Measurements from ENCODE around the gene SPOP. TPM values are rescaled to one million over a fixed set of nuclear protein-coding genes. Genes with fewer than 3 reads are reported as not detected.
"Not testable (repeated sequence)": the region's sequence is repeated elsewhere in the genome, so short reads cannot be mapped to it uniquely, and the experiment has no call there.

The SPOP gene
- total RNA-seq, 1 donor from 2014 or later = 77.8 TPM

DNA sequence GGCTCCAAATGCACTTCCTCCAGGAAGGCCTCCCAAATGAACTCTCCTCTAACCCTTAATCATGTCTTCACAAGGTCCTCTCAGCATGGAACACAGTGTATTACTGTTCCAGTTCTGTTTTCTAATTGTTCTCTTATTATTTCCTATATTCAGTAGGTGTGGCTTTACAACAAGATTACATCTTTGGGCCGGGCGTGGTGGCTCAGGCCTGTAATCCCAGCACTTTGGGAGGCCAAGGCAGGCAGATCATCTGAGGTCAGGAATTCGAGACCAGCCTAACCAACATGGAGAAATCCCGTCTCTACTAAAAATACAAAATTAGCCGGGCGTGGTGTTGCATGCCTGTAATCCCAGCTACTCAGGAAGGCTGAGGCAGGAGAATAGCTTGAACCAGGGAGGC, 4.2 kb downstream of the SPOP start:
- intact Hi-C loops (cut with micrococcal nuclease) = loop anchor here (5.0 kb wide), 1 partner anchor 46 kb away; no protein-coding TSS in a partner anchor
- DNase-seq, ATAC-seq: not testable (repeated sequence)

DNA sequence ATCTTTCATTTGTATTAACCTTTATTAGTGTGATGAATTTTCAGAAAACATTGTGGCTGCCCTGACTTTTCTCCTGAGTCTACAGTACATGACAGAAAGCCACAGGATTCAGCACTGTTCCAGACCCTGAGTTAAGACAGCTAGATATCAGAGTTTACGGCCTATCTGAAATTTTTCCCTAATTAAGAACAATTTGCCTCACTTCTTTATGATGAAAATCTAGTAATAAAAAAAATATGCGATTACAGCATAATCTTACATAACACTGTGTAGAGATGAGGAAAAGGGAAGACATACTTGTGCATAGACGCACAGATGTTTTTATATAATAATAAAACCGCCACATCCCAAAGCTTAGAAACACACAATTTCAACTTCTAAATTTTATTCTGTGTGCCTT, 7.3 kb downstream of the SPOP start:
- intact Hi-C loops (cut with micrococcal nuclease) = loop anchor here (5.0 kb wide), 1 partner anchor 43 kb away; no protein-coding TSS in a partner anchor
- DNase-seq = no peak
- no peak for ATAC-seq

DNA sequence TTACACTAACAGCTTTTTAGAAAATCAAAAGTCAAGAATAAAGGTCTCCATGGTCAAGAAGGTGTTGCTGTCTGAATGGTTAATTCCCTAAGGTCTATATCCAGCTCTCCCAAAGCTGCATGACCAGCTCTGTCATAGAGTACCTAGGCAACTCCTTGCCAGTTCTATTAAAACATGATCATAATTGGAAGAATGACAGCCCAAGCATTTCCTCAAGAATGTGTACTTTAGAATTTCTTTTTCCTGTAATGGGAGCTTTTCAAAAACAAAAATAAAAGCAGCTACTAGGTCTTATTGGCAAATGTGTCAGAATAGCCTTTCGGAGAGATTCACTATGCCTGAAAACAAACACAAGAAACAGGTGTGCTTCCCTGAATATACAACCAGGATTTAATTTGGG, 7.9 kb downstream of the SPOP start:
- peak; percentile 32 for ATAC-seq
- intact Hi-C loops (cut with micrococcal nuclease) = loop anchor here (5.0 kb wide), 1 partner anchor 43 kb away; no protein-coding TSS in a partner anchor

DNA sequence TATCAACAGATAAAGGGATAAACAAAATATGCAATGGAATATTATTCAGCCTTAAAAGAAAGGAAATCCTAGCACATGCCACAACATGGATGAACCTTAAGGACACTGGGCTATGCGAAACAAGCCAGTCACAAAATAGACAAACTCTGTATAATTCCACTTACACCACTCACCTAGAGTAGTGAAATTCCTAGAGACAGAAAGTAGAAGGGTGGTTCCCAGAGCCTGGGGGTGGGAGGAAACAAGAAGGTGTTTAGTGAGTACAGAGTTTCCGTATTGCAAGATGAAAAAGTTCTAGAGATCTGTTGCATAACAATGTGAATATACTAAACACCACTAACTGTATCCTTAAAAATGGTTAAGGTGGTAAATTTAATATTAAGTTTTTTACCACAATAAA, 10.0 kb downstream of the SPOP start:
- intact Hi-C loops (cut with micrococcal nuclease) = no loop called here
- ATAC-seq = no peak
- DNase-seq = no peak

More for the DNA sequence above, 7.9 kb downstream of the SPOP start:
- DNase-seq = no peak

DNA sequence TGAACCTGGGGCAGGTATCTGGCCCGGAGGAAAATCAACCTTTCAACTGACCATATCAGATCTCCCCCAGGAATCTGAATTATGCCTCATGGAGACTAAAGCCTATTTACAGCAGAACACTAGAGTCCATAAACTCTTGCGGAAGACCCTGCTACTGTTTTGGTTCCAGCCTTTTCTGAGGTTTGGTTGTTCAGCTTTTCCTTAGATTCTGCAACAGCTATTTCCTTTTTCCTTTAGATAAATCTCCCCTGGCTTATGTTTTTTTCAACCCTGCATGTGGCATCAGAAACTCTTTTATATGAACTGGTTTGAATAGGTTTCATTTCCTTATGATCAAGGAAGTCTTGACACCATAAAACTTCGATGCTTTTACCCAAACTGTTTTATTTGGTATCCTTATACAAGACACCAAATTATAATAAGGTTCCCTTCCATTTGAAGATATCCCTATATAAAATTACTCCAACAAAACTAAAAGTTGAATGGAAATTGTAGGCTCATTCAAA, 13.1 kb downstream of the SPOP start:
- intact Hi-C loops (cut with micrococcal nuclease) = no loop called here
- DNase-seq (no peak), ATAC-seq (no peak)

DNA sequence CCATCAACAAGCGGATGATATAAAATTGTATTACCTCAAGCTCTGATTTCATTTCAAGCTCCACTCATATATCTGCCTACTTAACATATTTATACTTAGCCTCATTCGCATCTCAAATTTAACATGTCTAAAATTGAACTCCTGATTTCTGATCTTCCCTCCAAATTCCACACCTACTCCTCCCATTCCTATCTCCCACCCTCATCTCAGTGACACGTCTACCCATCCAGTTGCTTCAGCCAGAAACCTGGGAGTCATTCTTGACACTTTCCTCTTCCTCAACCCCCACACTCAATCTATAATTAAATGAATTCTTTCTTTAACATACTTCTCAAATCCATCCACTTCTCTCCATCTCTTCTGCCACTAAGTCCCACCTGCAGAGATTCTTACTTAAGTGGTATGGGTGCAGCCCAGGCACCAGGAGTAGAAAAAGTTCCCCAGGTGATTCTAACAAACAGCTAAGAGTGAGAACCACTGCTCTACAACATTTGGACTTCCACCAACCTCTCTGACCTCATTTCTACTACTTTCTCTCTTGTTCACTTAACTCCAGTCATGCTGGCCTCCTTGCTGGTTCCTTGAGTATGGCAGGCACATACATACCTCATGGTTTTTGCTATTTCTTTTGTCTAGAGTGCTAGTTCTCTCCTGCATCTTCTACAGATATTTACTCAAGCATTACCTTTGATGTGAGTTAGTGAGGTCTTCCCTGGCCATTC, 18.1 kb downstream of the SPOP start:
- no peak for DNase-seq
- intact Hi-C loops (cut with micrococcal nuclease) = no loop called here
- no peak for ATAC-seq

DNA sequence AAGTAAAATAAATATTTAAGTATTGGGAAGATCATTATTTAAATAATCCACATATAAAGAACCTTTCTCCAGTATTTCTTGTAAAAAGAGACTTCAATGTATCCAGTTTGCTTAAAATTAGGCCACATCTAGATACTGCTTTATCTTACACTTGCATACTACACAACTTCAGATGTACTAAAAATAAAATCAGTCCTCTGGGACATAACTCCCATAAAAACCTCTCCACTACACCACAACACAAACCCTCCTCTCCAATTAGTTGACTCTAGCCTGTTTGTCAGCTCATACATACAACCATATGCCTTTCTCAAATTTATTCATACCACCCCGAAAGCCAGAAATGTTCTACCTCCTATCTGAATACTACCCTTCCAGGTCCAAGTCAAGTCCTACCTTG, 21.6 kb downstream of the SPOP start:
- intact Hi-C loops (cut with micrococcal nuclease) = no loop called here
- ATAC-seq (peak; percentile 57), DNase-seq (no peak)

DNA sequence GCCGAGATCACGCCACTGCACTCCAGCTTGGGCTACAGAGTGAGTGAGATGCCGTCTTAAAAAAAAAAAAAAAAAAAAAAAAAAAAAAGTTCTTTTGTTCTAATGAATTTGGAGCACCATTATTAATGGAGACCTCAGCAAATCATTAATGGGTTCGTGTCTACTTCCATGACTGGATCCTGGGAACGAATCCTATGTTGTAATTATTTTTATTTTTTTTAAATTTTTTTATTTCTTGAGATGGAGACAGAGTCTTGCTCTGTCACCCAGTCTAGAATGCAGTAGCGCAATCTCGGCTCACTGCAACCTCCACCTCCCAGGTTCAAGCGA, 30.7 kb downstream of the SPOP start:
- DNase-seq (no peak), ATAC-seq (peak; percentile 31)
- intact Hi-C loops (cut with micrococcal nuclease) = no loop called here

DNA sequence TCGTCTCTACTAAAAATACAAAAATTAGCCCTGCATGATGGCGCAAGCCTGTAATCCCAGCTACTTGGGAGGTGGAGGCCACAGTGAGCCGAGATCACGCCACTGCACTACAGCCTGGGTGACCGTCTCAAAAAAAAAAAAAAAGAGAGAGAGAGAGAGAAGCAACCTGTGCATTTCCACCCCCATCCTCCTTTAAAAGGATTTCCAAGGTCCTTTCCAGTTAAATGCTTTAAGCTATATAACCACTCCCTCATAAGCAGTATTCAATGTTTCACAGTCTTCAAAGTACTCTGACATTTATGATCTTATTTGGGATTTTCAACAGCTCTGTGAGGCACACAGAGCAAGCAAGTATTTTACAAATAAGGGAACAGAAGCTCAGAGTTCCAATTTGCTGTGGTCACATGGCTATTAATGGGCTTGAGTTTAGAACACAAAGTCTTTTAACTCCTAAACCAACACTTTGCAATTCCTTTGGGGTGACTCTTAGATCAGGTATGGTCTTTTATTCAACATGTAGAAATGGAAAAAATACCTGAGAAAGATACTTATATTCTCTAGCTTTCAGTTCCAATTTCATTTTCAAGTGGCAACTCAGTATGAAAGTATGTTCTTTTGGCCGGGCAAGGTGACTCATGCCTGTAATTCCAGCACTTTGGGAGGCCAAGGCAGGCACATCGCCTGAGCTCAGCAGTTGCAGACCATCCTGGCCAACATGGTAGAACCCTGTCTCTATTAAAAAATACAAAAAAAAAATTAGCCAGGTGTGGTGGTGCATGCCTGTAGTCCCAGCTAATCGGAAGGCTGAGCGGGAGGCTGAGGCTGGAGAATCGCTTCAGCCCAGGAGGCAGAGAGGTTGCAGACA, 31.3 kb downstream of the SPOP start:
- intact Hi-C loops (cut with micrococcal nuclease) = no loop called here
- ATAC-seq = peak; percentile 77
- DNase-seq = no peak

DNA sequence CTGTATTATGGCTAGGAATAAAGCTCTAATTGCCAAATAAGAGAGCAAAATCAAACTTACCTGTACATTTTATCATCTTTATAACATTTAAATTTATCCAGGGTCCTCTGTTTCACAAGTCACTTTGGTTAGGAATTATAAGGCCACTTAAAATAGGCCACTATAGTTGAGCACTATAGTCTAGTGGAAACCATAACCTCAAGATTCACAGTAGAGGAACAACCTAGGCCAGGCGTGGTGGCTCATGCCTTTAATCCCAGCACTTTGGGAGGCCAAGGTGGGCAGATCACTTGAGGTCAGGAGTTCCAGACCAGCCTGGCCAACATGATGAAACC, 31.9 kb downstream of the SPOP start:
- intact Hi-C loops (cut with micrococcal nuclease) = not testable (repeated sequence)
- peak; percentile 40 for ATAC-seq

DNA sequence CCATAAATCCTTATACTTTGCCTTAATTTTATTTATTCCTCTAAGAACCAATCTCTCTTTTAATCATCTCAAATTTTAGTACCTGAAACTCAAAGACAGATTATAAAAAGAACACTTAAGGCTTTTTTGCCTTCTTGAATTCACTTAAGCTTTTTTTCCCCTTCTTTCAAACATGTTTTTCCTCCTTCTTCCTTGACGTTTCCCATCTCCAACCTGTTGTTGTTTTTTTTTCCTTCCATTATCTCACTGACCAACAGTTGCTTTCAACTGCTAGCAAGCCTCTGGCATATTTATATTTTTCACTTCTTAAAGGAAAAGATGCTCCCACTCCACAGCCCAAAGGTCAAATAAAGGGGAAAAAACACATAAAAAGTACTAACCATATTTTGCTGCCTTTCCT, 32.2 kb downstream of the SPOP start:
- intact Hi-C loops (cut with micrococcal nuclease) = no loop called here
- no peak for DNase-seq
- no peak for ATAC-seq

More for the DNA sequence above, 31.9 kb downstream of the SPOP start:
- not testable (repeated sequence) for DNase-seq

DNA sequence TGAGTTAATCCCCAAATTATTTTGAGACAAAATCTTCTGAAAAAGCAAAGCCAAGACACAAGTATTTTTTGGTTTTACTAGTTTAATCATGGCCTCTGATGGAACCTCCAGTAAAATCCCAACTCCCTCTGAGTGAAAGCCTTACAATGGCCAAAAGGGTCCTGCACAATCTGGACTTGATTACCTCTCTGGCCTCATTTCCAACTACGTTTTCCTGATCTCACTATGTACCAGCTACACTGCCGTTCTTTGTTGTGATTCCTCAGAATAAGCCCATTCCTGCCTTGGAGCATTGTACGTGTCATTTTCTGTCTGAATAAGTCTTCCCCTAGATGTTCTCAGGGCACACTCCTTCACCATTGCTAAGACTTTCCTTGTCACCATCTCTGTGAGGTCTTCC, 37.3 kb downstream of the SPOP start:
- DNase-seq = no peak
- ATAC-seq = no peak
- intact Hi-C loops (cut with micrococcal nuclease) = no loop called here

DNA sequence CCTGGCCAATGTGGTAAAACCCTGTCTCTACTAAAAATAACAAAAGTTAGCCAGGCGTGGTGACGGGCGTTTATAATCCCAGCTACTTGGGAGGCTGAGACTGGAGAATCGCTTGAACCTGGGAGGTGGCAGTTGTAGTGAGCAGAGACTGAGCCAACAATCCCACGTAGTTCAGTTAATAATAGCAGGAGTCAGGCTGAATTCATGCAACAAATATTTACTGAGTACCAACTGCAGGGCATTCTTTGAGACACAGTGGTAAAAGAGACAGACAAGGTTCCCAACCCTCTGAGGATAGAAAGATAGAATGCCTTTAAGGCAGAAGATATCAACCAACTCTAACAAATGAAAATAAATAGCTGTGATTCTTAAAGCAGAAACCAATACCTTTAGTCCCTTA, 39.1 kb downstream of the SPOP start:
- intact Hi-C loops (cut with micrococcal nuclease) = no loop called here
- DNase-seq = no peak
- ATAC-seq = peak; percentile 84

DNA sequence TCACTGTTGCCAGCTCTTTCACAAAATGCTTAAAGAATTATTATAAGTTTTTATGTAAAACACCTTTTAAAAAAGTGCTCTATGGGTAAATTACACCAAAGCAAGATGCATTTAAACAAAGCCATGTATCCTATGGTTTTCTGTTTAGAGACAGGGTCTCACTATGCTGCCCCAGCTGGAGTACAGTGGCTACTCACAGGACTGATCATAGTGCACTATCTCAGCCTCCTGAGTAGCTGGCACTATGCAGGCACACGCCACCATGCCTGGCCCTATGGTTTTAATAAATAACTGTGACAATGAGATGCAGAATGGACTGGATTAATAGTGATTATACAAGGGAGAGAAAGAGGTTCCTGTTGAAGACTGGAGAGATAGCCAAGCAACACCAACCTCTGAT, 40.2 kb downstream of the SPOP start:
- no peak for ATAC-seq
- intact Hi-C loops (cut with micrococcal nuclease) = no loop called here

DNA sequence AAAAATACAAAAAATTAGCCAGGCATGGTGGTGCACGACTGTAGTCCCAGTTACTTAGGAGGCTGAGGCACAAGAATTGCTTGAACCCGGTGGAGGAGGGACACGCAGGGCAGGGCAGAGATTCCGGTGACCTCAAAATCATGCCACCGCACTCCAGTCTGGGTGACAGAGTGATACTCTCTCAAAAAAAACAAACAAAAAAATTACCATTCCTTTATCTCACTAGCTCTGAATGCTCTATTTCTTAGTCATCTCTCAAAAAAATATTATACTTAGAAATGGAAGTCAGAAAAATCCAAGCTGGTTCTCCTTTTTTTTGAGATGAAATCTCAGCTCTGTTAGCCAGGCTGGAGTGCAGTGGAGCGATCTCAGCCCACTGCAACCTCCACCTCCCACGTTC, 40.8 kb downstream of the SPOP start:
- ATAC-seq (no peak), DNase-seq (no peak)
- intact Hi-C loops (cut with micrococcal nuclease) = no loop called here

More for the DNA sequence above, 40.2 kb downstream of the SPOP start:
- DNase-seq = no peak

DNA sequence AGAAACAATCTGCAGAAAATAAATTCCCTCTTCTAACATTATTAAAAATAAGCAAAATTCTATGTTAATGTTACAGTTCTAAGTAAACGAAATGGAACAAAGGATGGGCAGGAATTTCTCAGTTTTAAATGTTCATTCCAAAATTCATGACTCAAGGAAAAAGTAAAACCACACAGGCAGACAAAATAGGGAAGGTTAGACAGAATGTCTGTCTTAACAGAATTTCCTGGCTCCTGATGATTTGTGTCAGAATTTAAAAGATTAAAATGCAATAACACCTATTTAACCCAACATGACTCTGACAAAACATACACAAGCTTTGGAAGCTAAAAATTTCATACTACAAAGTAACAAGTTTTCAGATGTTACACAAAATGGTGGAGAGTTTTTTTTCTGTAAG, 42.8 kb downstream of the SPOP start:
- intact Hi-C loops (cut with micrococcal nuclease) = no loop called here
- DNase-seq = no peak
- no peak for ATAC-seq

DNA sequence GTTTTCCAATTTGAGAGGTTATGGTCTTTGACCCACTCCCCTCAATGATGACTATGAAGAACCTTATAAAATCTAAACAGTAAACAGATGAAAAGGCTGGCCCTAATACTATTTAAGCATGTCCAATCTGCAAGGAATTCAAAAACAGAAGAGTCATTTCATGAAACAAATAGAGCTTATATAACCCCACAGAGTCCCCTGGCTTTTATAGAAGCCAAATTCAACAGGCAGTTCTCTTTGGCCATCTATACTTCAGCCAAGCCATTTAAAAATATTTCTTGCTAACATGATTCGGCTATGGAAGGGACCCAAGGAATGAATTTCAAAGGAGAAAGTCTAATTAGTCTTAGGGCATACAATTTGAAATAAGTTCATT, 43.4 kb downstream of the SPOP start:
- DNase-seq = no peak
- ATAC-seq = peak; percentile 39
- intact Hi-C loops (cut with micrococcal nuclease) = no loop called here

DNA sequence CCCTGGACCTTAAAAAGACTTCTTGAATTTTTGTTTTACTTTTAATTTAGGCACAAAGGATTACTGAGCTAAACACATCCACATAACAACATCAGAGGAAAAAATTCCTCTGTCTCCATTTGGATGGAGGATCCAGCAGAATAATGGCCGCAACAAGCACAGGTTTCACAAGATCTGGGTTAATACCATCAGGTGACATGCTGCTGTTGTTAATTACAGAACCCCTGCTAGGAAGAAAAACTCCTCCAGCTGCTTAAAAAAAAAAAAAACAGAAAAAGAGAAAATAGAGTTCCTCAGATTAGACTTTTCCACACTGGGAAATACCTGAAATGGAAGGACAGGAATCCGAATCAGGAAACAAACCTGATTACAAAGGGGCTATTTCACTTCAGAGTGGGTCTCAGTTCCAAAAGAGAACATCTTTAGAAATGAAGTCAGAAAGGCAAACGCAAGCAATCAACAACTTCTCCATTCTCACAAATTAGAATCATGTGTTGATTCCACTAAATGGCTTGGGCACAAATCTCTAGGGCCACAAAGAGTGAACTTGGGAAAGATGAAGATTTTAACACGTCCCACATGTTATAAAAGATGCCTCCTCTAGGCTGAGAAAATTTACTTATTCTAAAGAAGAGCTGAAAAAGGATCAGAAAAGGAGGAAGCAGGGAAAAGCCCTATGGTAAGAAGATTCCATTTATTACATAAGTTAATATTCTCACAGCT, 44.0 kb downstream of the SPOP start:
- ATAC-seq (peak; percentile 21), DNase-seq (no peak)
- intact Hi-C loops (cut with micrococcal nuclease) = no loop called here

DNA sequence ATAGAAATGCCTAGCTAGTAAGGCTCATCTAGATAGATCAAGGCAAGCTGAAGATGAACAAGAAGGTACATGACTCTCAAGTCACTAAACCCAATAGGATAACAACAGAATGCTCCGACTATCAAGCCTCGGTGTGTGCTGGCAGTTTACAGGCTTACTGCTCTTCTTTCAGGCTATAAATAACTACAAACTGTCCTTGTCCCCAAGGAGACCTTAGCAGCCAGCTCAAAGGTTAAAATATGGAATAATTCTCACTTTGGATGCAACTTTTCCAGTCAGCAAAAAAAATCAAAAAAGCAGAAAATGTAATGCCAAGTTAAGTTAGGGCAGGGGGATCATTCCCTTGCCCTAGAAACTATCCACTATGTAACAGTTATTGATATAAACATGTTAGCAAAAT, 44.6 kb downstream of the SPOP start:
- intact Hi-C loops (cut with micrococcal nuclease) = no loop called here
- no peak for DNase-seq
- ATAC-seq = peak; percentile 77

DNA sequence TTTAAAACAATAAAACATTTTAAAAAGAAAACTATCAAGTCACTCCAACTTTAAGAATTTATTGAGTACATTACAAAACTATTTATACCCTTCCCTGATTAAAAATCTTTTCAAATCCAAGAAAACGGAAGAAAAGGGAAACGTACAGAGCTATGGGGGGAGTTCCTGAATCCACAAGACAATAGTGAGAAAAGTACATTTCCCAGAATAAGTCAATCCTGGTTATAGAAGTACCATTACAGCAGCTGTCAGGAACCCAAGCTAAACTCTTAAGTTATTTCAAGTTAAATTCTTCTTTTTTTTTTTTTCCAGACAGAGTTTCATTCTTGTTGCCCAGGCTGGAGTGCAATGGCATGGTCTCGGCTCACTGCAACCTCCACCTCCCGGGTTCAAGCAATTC, 45.7 kb downstream of the SPOP start:
- intact Hi-C loops (cut with micrococcal nuclease) = no loop called here
- ATAC-seq (no peak), DNase-seq (no peak)
